Thoracic aorta (tissue), 2 donors: Measurements from ENCODE around the gene STK32C. TPM values are rescaled to one million over a fixed set of nuclear protein-coding genes. Genes with fewer than 3 reads are reported as not detected.

Experiments
- ATAC-seq: fragments of 150-250 bp; one replicate; pipeline ENCODE4 v1.8.0; 2017; ENCODE audit warnings: low read depth; ENCODE audit not compliant: insufficient number of reproducible peaks, low FRiP score
- DNase-seq: peaks from one replicate; pipeline ENCODE4 v3.0.0-alpha.2; 2020; ENCODE audit warnings: low spot score
- H3K27ac ChIP-seq, 2 donors: fragments of 200-600 bp; sonication (generic); 1 replicate in 1 of 2; 2 replicates in 1 of 2; pipeline ENCODE4 v1.5.1; 2016; ENCODE audit warnings: mild to moderate bottlenecking in 2 of 2, moderate library complexity in 2 of 2
- H3K27me3 ChIP-seq: fragments of 200-600 bp; sonication (generic); replicated peaks from 2 replicates; pipeline ENCODE4 v1.6.0; 2016; ENCODE audit warnings: mild to moderate bottlenecking; ENCODE audit not compliant: insufficient read depth
- H3K36me3 ChIP-seq: fragments of 200-600 bp; sonication (generic); one replicate; pipeline ENCODE4 v1.5.1; 2016
- H3K4me1 ChIP-seq, 2 donors: fragments of 200-600 bp; sonication (generic); 1 replicate in 1 of 2; 2 replicates in 1 of 2; pipeline versions ENCODE4 v1.5.1 to v1.6.0; 2016; ENCODE audit warnings: low read depth in 2 of 2, mild to moderate bottlenecking in 1 of 2; ENCODE audit not compliant: control insufficient read depth in 1 of 2
- H3K4me3 ChIP-seq: fragments of 200-600 bp; sonication (generic); 2 replicates; pipeline ENCODE4 v1.5.1; 2016; ENCODE audit warnings: mild to moderate bottlenecking
- H3K9me3 ChIP-seq: fragments of 200-600 bp; sonication (generic); 2 replicates; pipeline ENCODE4 v1.5.1; 2016
- CTCF ChIP-seq: fragments of 200-600 bp; sonication (generic); IDR thresholded peaks from one replicate; pipeline ENCODE4 v1.5.1; 2019; ENCODE audit warnings: antibody characterized with exemption
- total RNA-seq, 2 donors: library from RNA; depleted of rRNA; stranded (reverse); fragments of >200 nt; gene quantifications; one replicate each; pipeline versions ENCODE4 v1.1.0 to v1.2.3, GENCODE V29; 2016

STK32C gene
- total RNA-seq, 2 donors from 2014 or later = 1.1 to 4.2 TPM

GRCh38 chr10:132334631-132335188 is 27.0 kb upstream of the STK32C start:
- no peak for DNase-seq
- Histone ChIP-seq H3K27ac (no peak overlapping the region), H3K4me1 (peaks cover 0 to 23% of the 10 kb centered on the region in 2 donors), H3K4me3 (no peak overlapping the region), H3K9me3 (no peaks in the 10 kb centered on the region), H3K27me3 (no peaks in the 10 kb centered on the region), H3K36me3 (no peaks in the 10 kb centered on the region)
- ATAC-seq = no peak
- TF ChIP-seq CTCF = no peak

- DNase-seq (no peak), ATAC-seq (no peak)
- no peak overlapping the region for H3K27ac ChIP-seq
- H3K27me3 ChIP-seq = no peaks in the 10 kb centered on the region
- H3K9me3 ChIP-seq = no peaks in the 10 kb centered on the region
- no peak overlapping the region for H3K4me3 ChIP-seq
- peaks cover 10 to 36% of the 10 kb centered on the region in 2 donors for H3K4me1 ChIP-seq
- TF ChIP-seq CTCF = no peak
- H3K36me3 ChIP-seq = no peaks in the 10 kb centered on the region
Observed at GRCh38 chr10:132333386-132333785, 25.6 kb upstream of the STK32C start.

GRCh38 chr10:132332433-132332754 is 24.6 kb upstream of the STK32C start:
- TF ChIP-seq CTCF = no peak
- Histone ChIP-seq H3K27ac (peak overlapping the region in 1 of 2 donors; percentile 20), H3K27me3 (no peaks in the 10 kb centered on the region), H3K36me3 (no peaks in the 10 kb centered on the region), H3K4me1 (peaks cover 12 to 37% of the 10 kb centered on the region in 2 donors), H3K9me3 (no peaks in the 10 kb centered on the region), H3K4me3 (peak overlapping the region; percentile 86)
- ATAC-seq (no peak), DNase-seq (no peak)

- ATAC-seq = peak; percentile 86
- H3K27me3 ChIP-seq = no peaks in the 10 kb centered on the region
- no peaks in the 10 kb centered on the region for H3K9me3 ChIP-seq
- H3K36me3 ChIP-seq = no peaks in the 10 kb centered on the region
- TF ChIP-seq CTCF = no peak
- H3K27ac ChIP-seq = peak within 1 kb of the TSS in 1 of 2 donors; percentile 74
- DNase-seq = peak; percentile 90
- peak within 1 kb of the TSS; percentile 86 for H3K4me3 ChIP-seq
- peaks cover 12 to 37% of the 10 kb centered on the region in 2 donors for H3K4me1 ChIP-seq
Observed at GRCh38 chr10:132331601-132332432, 24.1 kb upstream of the STK32C start, which contains the start of gene LRRC27. Gene LRRC27, plus strand, starts transcription at chr10:132332193. Its CDS starts 1,332 bp downstream, at chr10:132333525.

- DNase-seq (no peak), ATAC-seq (no peak)
- H3K9me3 ChIP-seq = no peaks in the 10 kb centered on the region
- H3K36me3 ChIP-seq = no peaks in the 10 kb centered on the region
- H3K4me1 ChIP-seq = peaks cover 12 to 37% of the 10 kb centered on the region in 2 donors
- peak overlapping the region; percentile 86 for H3K4me3 ChIP-seq
- H3K27ac ChIP-seq = peak overlapping the region in 1 of 2 donors; percentile 74
- no peak for TF ChIP-seq CTCF
- H3K27me3 ChIP-seq = no peaks in the 10 kb centered on the region
Observed at GRCh38 chr10:132330486-132330833, 22.7 kb upstream of the STK32C start.
